Measurements from ENCODE around the gene HAND2. TPM values are rescaled to one million over a fixed set of nuclear protein-coding genes. Genes with fewer than 3 reads are reported as not detected.
A peak's percentile ranks its signal among the peaks of the same experiment; 100 is the strongest.

The HAND2 gene
- total and polyA plus RNA-seq, 4 donors = 0.06 to 0.77 (median 0.21) TPM

DNA sequence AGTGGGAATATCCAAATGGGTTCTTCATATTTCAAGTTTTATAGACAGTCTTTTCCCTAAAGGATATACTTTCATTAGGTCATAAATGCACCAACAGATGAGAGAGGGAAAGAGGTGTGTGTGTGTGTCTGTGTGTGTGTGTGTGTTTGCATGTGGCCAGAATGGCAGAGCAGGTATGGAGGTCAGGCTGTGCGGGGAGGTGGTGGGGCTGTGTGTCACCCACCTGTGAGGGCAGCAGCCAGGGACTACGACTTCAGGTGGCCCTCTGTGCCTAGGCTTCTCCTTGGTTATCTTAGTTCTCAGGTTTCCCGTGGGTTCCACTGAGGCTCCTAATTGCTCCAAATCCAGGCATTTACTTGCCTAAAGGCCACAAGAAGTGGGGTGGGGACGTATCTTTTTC, 14.6 kb downstream of the HAND2 start:
- peak overlapping the region in 1 of 2 donors; percentile 95 for H3K27ac ChIP-seq (ENCODE audit: low read depth in 1 of 2, low read length in 1 of 2)
- no peak for TF ChIP-seq CTCF (IDR thresholded peaks at IDR 0.05; ENCODE audit: control extremely low read depth, extremely low read depth)
- no peak overlapping the region for H3K4me3 ChIP-seq
- no peak for ATAC-seq (ENCODE audit: insufficient read depth, low FRiP score)
- peaks cover 0 to 13% (median 0%) of the 10 kb centered on the region in 5 donors for H3K4me1 ChIP-seq (ENCODE audit: control insufficient read depth in 5 of 5, insufficient read depth in 5 of 5, low read length in 5 of 5)
- DNase-seq = no peak
- peaks cover 5 to 99% (median 97%) of the 10 kb centered on the region in 3 donors for H3K27me3 ChIP-seq (ENCODE audit: control insufficient read depth in 3 of 3, insufficient read depth in 3 of 3, low read length in 2 of 3)
- H3K9me3 ChIP-seq (ENCODE audit: control insufficient read depth in 4 of 4, insufficient read depth in 3 of 4, low read length in 3 of 4) = peaks cover 0 to 6% (median 0%) of the 10 kb centered on the region in 4 donors
- no peak overlapping the region for H3K9ac ChIP-seq (ENCODE audit: insufficient read depth in 1 of 2, low read length in 2 of 2)
- WGBS, 2 donors = 34 to 38% methylated on average over 4 of the region's 4 CpGs
- no peaks in the 10 kb centered on the region for H3K36me3 ChIP-seq (ENCODE audit: control insufficient read depth in 4 of 4, insufficient read depth in 4 of 4, low read length in 4 of 4)

GRCh38 chr4:173514641-173515217, 15.3 kb downstream of the HAND2 start:
- Histone ChIP-seq H3K4me1 (ENCODE audit: control insufficient read depth in 5 of 5, insufficient read depth in 5 of 5, low read length in 5 of 5) (peaks cover 0 to 17% (median 0%) of the 10 kb centered on the region in 5 donors), H3K27ac (ENCODE audit: low read depth in 1 of 2, low read length in 1 of 2) (no peak overlapping the region), H3K27me3 (ENCODE audit: control insufficient read depth in 3 of 3, insufficient read depth in 3 of 3, low read length in 2 of 3) (peaks cover 5 to 98% (median 97%) of the 10 kb centered on the region in 3 donors), H3K9me3 (ENCODE audit: control insufficient read depth in 4 of 4, insufficient read depth in 3 of 4, low read length in 3 of 4) (peaks cover 0 to 8% (median 0%) of the 10 kb centered on the region in 4 donors), H3K4me3 (no peak overlapping the region), H3K9ac (ENCODE audit: insufficient read depth in 1 of 2, low read length in 2 of 2) (no peak overlapping the region), H3K36me3 (ENCODE audit: control insufficient read depth in 4 of 4, insufficient read depth in 4 of 4, low read length in 4 of 4) (no peaks in the 10 kb centered on the region)
- no peak for TF ChIP-seq CTCF (IDR thresholded peaks at IDR 0.05; ENCODE audit: control extremely low read depth, extremely low read depth)
- 19 to 21% methylated on average over 4 of the region's 4 CpGs for WGBS, 2 donors
- no peak for ATAC-seq (ENCODE audit: insufficient read depth, low FRiP score)
- DNase-seq = no peak

DNA sequence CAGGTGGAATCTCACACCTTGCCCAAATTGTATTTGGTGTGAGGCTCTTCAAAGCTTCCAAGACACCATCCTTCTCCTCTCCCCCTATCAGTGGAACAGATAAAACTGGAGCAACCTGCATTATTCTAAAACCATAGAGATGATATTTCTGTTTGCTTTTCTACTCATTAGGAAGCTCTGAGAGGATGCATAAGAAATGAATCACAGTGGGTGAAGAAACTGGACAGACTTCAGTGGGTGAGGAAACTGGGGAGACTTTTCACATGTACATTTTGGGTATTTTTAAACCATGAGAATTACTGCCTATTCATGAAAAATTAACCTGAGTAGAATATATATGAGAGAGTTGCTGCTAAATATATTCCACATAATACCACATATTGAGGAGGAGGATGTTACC, 16.4 kb downstream of the HAND2 start:
- H3K27me3 ChIP-seq (ENCODE audit: control insufficient read depth in 3 of 3, insufficient read depth in 3 of 3, low read length in 2 of 3) = peaks cover 7 to 97% (median 94%) of the 10 kb centered on the region in 3 donors
- no peak for DNase-seq

More for the DNA sequence above, 16.4 kb downstream of the HAND2 start:
- ATAC-seq (ENCODE audit: insufficient read depth, low FRiP score) = no peak
- Histone ChIP-seq H3K4me1 (ENCODE audit: control insufficient read depth in 5 of 5, insufficient read depth in 5 of 5, low read length in 5 of 5) (peaks cover 0 to 13% (median 0%) of the 10 kb centered on the region in 5 donors), H3K9ac (ENCODE audit: insufficient read depth in 1 of 2, low read length in 2 of 2) (no peak overlapping the region), H3K9me3 (ENCODE audit: control insufficient read depth in 4 of 4, insufficient read depth in 3 of 4, low read length in 3 of 4) (peaks cover 0 to 18% (median 0%) of the 10 kb centered on the region in 4 donors), H3K27ac (ENCODE audit: low read depth in 1 of 2, low read length in 1 of 2) (no peak overlapping the region), H3K36me3 (ENCODE audit: control insufficient read depth in 4 of 4, insufficient read depth in 4 of 4, low read length in 4 of 4) (no peaks in the 10 kb centered on the region), H3K4me3 (no peak overlapping the region)
- TF ChIP-seq CTCF (IDR thresholded peaks at IDR 0.05; ENCODE audit: control extremely low read depth, extremely low read depth) = no peak
